Esophagus muscularis mucosa (tissue), 4 donors: ENCODE data around the gene ST8SIA6. TPM values are rescaled to one million over a fixed set of nuclear protein-coding genes. Genes with fewer than 3 reads are reported as not detected.

Source experiments
- DNase-seq: peaks from one replicate; pipeline ENCODE4 v3.0.0-alpha.2; 2017; ENCODE audit errors: extremely low spot score
- H3K27ac ChIP-seq, 4 donors: fragments of 200-600 bp; sonication (generic); replicated peaks in 1 of 4; 1 replicate in 3 of 4; 2 replicates in 1 of 4; pipeline ENCODE4 v1.5.1; 2016 to 2019; ENCODE audit warnings: mild to moderate bottlenecking in 1 of 4
- H3K27me3 ChIP-seq, 4 donors: fragments of 200-600 bp; sonication (generic); one replicate each; pipeline versions ENCODE4 v1.5.1 to v1.6.0; 2016 to 2019
- H3K36me3 ChIP-seq, 4 donors: fragments of 200-600 bp; sonication (generic); one replicate each; pipeline ENCODE4 v1.5.1; 2016 to 2019
- H3K4me1 ChIP-seq, 4 donors: fragments of 200-600 bp; sonication (generic); one replicate each; pipeline ENCODE4 v1.5.1; 2016 to 2019
- H3K4me3 ChIP-seq, 4 donors: fragments of 200-600 bp; sonication (generic); 1 replicate in 2 of 4; 2 replicates in 2 of 4; pipeline ENCODE4 v1.5.1; 2016 to 2019; ENCODE audit warnings: mild to moderate bottlenecking in 4 of 4, moderate library complexity in 1 of 4
- H3K9me3 ChIP-seq, 4 donors: fragments of 200-600 bp; sonication (generic); 1 replicate in 3 of 4; 2 replicates in 1 of 4; pipeline ENCODE4 v1.5.1; 2016 to 2019
- EP300 ChIP-seq: sonication (generic); formaldehyde crosslinking; IDR thresholded peaks from one replicate; pipeline ENCODE4 v1.6.1; 2017; ENCODE audit warnings: antibody characterized with exemption
- POLR2A ChIP-seq: fragments of 450-650 bp; IDR thresholded peaks from one replicate; pipeline ENCODE4 v1.6.1; 2017; ENCODE audit warnings: antibody characterized with exemption, moderate library complexity, mild to moderate bottlenecking, low read depth
- POLR2AphosphoS5 ChIP-seq, 2 donors: sonication (generic); formaldehyde crosslinking; IDR thresholded peaks; one replicate each; pipeline ENCODE4 v1.6.1; 2017; ENCODE audit warnings: antibody characterized with exemption in 2 of 2
- WGBS: methylation state at CpG from one replicate; pipeline ENCODE4 v1.1.5; 2018; 5-methylcytosine and 5-hydroxymethylcytosine counted together
- intact Hi-C: fragments of 100-400 bp; cut with DNase I; formaldehyde crosslinking; loops from one replicate; pipeline ENCODE4 v1.15.1; 2023
- total RNA-seq, 4 donors: library from RNA; depleted of rRNA; stranded (reverse); fragments of >200 nt; gene quantifications; one replicate each; pipeline versions ENCODE4 v1.1.0 to v1.2.1, GENCODE V29; 2016
- TF ChIP-seq, protein P1 (sequence below), 3 experiments: fragments of 200-600 bp in 2 of 3; fragments of 450-650 bp in 1 of 3; sonication (generic) in 2 of 3; IDR thresholded peaks; one replicate each; pipeline ENCODE4 v1.5.1; 2017 to 2019; ENCODE audit warnings: antibody characterized with exemption in 3 of 3, mild to moderate bottlenecking in 2 of 3, moderate library complexity in 1 of 3

The ST8SIA6 gene
- total RNA-seq, 4 donors from 2014 or later, result 1.2 to 1.8 (median 1.3) TPM

DNA sequence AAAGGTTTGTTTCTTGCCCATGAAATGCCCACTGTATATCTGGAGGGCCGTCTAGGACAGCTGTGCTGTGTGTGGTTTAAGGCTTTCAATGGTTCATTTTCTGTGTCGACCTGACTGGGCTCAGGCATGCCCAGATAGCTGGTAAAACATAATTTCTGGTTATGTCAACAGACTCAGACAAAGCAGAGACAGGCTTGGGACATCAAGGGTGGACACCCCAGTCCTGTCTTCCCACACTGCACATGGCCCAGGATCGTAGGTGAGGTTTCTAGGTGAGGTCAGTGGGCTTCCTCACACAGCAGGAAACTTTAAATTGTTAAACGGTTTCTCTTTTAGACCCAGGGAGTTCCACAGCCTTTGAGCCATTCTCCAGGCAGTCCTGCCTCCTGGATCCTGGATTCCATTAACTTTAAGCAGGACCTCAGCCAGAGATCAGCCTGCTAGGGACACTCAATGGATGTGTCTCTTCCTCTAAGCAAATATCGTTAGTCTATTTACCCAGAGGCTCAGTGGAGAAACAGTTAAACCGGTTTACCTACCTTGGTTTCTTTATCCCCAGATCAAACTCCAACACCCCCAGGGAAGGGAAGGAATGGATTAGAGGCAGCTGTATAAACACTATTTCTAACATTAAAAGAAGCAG lies 66.4 kb downstream of the ST8SIA6 start:
- Histone ChIP-seq H3K27me3 (no peaks in the 10 kb centered on the region), H3K36me3 (no peaks in the 10 kb centered on the region), H3K4me1 (peaks cover 0 to 19% (median 8%) of the 10 kb centered on the region in 4 donors), H3K4me3 (no peak overlapping the region), H3K9me3 (no peaks in the 10 kb centered on the region), H3K27ac (no peak overlapping the region)
- TF ChIP-seq EP300 (no peak), POLR2AphosphoS5 (IDR thresholded peaks at IDR 0.05) (no peak), POLR2A (no peak)
- TF ChIP-seq, protein P1, sequence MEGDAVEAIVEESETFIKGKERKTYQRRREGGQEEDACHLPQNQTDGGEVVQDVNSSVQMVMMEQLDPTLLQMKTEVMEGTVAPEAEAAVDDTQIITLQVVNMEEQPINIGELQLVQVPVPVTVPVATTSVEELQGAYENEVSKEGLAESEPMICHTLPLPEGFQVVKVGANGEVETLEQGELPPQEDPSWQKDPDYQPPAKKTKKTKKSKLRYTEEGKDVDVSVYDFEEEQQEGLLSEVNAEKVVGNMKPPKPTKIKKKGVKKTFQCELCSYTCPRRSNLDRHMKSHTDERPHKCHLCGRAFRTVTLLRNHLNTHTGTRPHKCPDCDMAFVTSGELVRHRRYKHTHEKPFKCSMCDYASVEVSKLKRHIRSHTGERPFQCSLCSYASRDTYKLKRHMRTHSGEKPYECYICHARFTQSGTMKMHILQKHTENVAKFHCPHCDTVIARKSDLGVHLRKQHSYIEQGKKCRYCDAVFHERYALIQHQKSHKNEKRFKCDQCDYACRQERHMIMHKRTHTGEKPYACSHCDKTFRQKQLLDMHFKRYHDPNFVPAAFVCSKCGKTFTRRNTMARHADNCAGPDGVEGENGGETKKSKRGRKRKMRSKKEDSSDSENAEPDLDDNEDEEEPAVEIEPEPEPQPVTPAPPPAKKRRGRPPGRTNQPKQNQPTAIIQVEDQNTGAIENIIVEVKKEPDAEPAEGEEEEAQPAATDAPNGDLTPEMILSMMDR (IDR thresholded peaks at IDR 0.05), result no peak
- 62% methylated on average over 6 of the region's 6 CpGs for WGBS
- intact Hi-C loops, result no loop called here
- no peak for DNase-seq

DNA sequence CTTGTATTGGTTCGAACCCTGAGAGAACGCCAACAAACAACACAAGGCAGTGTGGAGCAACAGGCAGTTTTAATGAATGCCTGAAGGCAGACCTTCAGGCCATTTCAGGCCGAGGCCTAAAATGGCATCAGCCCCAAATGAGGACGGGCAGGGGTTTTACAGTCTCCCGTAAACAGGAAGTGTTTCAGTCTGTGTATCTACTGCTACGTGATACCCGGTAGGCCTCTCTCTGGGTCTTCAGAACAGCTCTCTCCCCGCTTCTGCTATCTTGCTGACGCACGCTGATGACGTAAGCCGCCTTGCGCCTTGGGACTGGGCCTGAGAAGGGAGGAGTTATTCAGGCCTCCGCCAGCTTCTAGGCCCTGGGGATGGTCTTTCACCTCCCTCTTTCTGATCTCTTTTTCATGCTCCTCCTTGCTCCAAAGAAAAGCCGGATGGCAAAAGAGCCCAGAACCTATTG lies 67.7 kb downstream of the ST8SIA6 start:
- H3K9me3 ChIP-seq, result no peaks in the 10 kb centered on the region
- peaks cover 0 to 21% (median 9%) of the 10 kb centered on the region in 4 donors for H3K4me1 ChIP-seq
- intact Hi-C loops, result no loop called here
- H3K27me3 ChIP-seq, result no peaks in the 10 kb centered on the region
- TF ChIP-seq POLR2AphosphoS5 (IDR thresholded peaks at IDR 0.05) (no peak), POLR2A (no peak), EP300 (no peak)
- TF ChIP-seq, protein P1 (IDR thresholded peaks at IDR 0.05), result no peak
- no peaks in the 10 kb centered on the region for H3K36me3 ChIP-seq
- WGBS, result 89% methylated on average over 15 of the region's 15 CpGs
- H3K27ac ChIP-seq, result no peak overlapping the region
- DNase-seq, result no peak
- no peak overlapping the region for H3K4me3 ChIP-seq

DNA sequence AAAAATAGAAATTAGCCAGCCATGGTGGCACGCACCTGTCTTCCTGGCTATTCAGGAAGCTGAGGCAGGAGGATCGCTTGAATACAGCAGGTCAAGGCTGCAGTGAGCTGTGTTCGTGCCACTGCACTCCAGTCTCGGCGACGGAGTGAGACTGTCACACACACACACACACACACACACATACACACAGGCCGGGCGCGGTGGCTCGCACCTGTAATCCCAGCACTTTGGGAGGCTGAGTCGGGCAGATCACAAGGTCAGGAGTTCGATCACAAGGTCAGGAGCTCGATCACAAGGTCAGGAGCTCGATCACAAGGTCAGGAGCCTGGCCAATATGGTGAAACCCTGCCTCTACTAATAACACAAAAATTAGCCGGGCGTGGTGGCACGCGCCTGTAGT lies 68.4 kb downstream of the ST8SIA6 start:
- no peaks in the 10 kb centered on the region for H3K36me3 ChIP-seq
- no peak overlapping the region for H3K27ac ChIP-seq
- no peak for DNase-seq
- WGBS, result 98% methylated on average over 17 of the region's 18 CpGs
- H3K4me1 ChIP-seq, result peaks cover 0 to 28% (median 9%) of the 10 kb centered on the region in 4 donors
- no peaks in the 10 kb centered on the region for H3K9me3 ChIP-seq
- H3K4me3 ChIP-seq, result no peak overlapping the region
- H3K27me3 ChIP-seq, result no peaks in the 10 kb centered on the region
- intact Hi-C loops, result no loop called here
- TF ChIP-seq EP300, result no peak
- no peak for TF ChIP-seq POLR2A
- TF ChIP-seq POLR2AphosphoS5 (IDR thresholded peaks at IDR 0.05), result no peak
- TF ChIP-seq, protein P1 (IDR thresholded peaks at IDR 0.05), result no peak

DNA sequence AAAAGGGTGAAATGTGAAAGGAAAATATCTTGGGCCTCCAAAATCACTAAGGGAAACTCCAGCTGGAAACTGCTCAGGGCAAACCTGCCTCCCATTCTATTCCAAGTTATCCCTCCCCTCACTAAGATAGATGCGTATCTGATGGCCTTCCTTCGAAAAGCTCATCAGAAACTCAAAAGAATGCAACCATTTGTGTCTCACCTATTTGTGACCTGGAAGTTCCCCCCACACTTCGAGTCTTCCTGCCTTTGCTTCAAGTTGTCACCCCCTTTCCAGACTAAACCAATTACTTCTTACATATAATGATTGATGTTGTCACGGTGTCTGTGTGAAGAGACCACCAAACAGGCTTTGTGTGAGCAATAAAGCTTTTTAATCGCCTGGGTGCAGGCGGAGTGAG lies 69.3 kb downstream of the ST8SIA6 start:
- DNase-seq, result no peak
- no peaks in the 10 kb centered on the region for H3K27me3 ChIP-seq
- TF ChIP-seq EP300 (no peak), POLR2A (no peak), POLR2AphosphoS5 (IDR thresholded peaks at IDR 0.05) (no peak)
- TF ChIP-seq, protein P1 (IDR thresholded peaks at IDR 0.05), result no peak
- no peaks in the 10 kb centered on the region for H3K9me3 ChIP-seq
- H3K4me3 ChIP-seq, result no peak overlapping the region
- peaks cover 0 to 28% (median 9%) of the 10 kb centered on the region in 4 donors for H3K4me1 ChIP-seq
- H3K36me3 ChIP-seq, result no peaks in the 10 kb centered on the region
- WGBS, result 82% methylated on average over 6 of the region's 6 CpGs
- peak overlapping the region in 1 of 4 donors; percentile 4 for H3K27ac ChIP-seq
- intact Hi-C loops, result no loop called here
